Motor neuron (in vitro differentiated cells): ENCODE data around the gene SLC22A5. TPM values are rescaled to one million over a fixed set of nuclear protein-coding genes. Genes with fewer than 3 reads are reported as not detected.

ENCODE experiments used
- ATAC-seq, 8 experiments: fragments of 200-7000 bp; cut with Tn5 transposase; replicated peaks in 6 of 8; 2 replicates each; pipeline ENCODE4 v1.8.0; 2021; ENCODE audit warnings: mild to moderate bottlenecking in 8 of 8, moderate library complexity in 8 of 8
- H3K27ac ChIP-seq, 2 donors: fragments of 250-450 bp; sonication (Bioruptor Pico); 2 replicates each; pipeline ENCODE4 v1.9.0; 2021; ENCODE audit warnings: antibody characterized with exemption in 2 of 2, mild to moderate bottlenecking in 2 of 2, moderate library complexity in 1 of 2
- H3K4me1 ChIP-seq, 2 donors: fragments of 250-450 bp; sonication (Bioruptor Pico); replicated peaks in 1 of 2; 2 replicates each; pipeline ENCODE4 v1.6.1; 2021; ENCODE audit warnings: antibody characterized with exemption in 2 of 2, mild to moderate bottlenecking in 2 of 2, moderate library complexity in 1 of 2
- H3K4me3 ChIP-seq, 5 donors: fragments of 250-450 bp; sonication (Bioruptor Pico); 2 replicates each; pipeline ENCODE4 v1.9.0; 2021; ENCODE audit warnings: antibody characterized with exemption in 5 of 5, mild to moderate bottlenecking in 5 of 5, moderate library complexity in 4 of 5
- WGBS, 10 experiments: fragments of 450-650 bp; shearing (Covaris generic); methylation state at CpG; one replicate each; pipeline ENCODE4 v1.0.0; 2022; 5-methylcytosine and 5-hydroxymethylcytosine counted together
- in situ Hi-C, 9 experiments: fragments of 400-800 bp; cut with MboI; loops; one replicate each; pipeline ENCODE4 v1.15.0; 2021; ENCODE audit warnings: low sequenced_read_pairs in 9 of 9, low pct_unique_long_range_greater_than_20kb in 2 of 9; ENCODE audit not compliant: unreplicated experiment in 9 of 9
- total RNA-seq, 8 experiments: library from RNA; unstranded; fragments of 300-600 nt; gene quantifications; 2 replicates each; pipeline versions ENCODE4 v1.2.3 to v1.2.4, GENCODE V29; 2022

The SLC22A5 gene
- total RNA-seq, 8 experiments from 2014 or later: 1.1 to 7.0 (median 3.1) TPM

DNA sequence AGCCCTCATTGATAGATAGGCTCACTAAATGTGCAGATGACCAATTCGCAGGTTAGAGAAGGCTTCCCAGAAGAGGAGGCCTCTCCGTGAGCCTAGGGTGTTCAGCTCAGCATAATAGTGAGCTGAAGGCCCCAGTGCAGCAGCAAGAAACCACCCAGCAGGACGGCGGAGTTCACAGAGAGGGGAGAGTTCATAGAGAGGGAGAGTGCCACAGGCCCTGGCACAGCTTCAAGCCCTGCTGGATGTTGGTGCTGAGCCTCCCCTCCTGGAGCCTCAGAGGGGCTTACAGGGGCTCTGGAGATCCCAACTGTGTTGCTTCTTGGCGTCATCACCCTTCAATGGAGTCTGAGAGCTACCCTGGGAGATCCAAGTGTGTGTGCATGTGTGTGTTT, 2.1 kb downstream of the SLC22A5 start:
- in situ Hi-C loops: no loop called here
- H3K4me3 ChIP-seq: no peak overlapping the region
- H3K27ac ChIP-seq: no peak overlapping the region
- ATAC-seq: no peak
- H3K4me1 ChIP-seq: peaks cover 2 to 14% of the 10 kb centered on the region in 2 donors
- WGBS, 10 experiments: 63 to 100% (median 87%) methylated on average over 1 to 5 of the region's 5 CpGs; no CpG with 5 or more reads in 4 of the 10 experiments

DNA sequence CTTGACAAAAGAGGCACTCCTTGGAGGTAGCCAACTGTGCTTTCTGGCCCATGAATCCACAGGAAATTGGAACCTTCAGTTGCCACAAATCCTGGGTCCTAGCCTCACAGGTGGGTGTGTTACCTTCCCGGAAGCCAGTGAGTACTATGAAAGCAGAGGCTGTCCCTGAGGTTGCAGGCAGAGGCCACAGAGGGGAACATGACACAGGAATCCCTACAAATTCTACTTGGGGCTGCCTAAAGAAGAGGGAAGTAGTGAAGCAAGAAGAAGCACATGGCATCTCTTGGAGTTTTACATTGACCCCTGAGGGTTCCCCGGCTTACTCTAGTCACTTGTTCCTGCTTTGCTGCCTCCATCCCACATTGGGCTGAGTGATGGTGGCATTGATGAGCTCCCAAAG, 2.6 kb downstream of the SLC22A5 start:
- 71 to 100% (median 83%) methylated on average over 1 to 2 of the region's 2 CpGs; no CpG with 5 or more reads in 4 of the 10 experiments for WGBS, 10 experiments
- ATAC-seq: no peak
- Histone ChIP-seq H3K4me1 (peaks cover 2 to 14% of the 10 kb centered on the region in 2 donors), H3K4me3 (no peak overlapping the region), H3K27ac (no peak overlapping the region)
- in situ Hi-C loops: no loop called here

DNA sequence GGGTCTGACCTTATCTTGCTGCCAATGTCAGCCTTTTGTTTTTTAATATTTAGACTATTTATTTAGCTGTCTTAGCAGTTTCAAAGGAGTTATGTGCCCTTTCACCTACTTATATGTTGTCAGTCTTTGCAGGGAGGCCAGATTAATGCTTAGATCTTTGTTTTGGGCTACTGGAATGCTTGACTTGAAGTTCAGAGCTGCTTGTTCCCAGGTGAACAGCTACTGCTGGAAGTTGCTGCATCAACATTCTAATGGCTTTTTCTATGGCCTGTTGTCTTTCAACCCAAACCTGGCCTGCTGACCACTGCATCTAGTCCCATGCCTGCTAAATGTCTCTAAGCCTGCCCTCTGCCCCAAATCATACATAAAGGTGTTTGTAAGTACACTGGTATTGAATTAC, 3.0 kb downstream of the SLC22A5 start:
- in situ Hi-C loops: no loop called here
- no peak overlapping the region for H3K27ac ChIP-seq
- no peak for ATAC-seq
- no peak overlapping the region for H3K4me3 ChIP-seq
- H3K4me1 ChIP-seq: peaks cover 2 to 14% of the 10 kb centered on the region in 2 donors

DNA sequence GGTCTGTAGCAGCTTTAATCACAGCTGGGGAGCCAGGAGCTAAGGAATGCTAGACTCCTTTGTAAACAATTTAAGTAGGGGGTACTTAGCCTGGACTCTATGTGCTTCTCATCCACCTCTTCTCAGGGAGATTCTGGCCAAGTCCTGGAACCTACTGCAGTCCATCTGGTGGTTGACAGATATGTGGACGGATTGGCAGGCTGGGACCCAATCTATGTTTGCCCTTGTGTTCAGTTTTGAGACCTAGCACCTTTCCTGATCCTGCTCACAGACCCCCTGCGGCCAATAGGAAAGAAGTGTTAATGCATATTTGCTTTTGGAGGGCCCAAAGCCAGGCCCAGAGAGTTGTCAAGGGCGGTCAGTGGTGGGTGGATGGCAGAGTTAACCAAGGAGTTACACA, 6.4 kb downstream of the SLC22A5 start:
- in situ Hi-C loops: loop anchor here in 1 of 9 experiments (25.0 kb wide), 1 partner anchor 111 kb away; the partner anchor contains the start of gene IRF1
- Histone ChIP-seq H3K4me3 (no peak overlapping the region), H3K27ac (no peak overlapping the region), H3K4me1 (no peaks in the 10 kb centered on the region)
- WGBS, 10 experiments: 20 to 100% (median 82%) methylated on average over 1 to 2 of the region's 3 CpGs; no CpG with 5 or more reads in 2 of the 10 experiments
- ATAC-seq: no peak

DNA sequence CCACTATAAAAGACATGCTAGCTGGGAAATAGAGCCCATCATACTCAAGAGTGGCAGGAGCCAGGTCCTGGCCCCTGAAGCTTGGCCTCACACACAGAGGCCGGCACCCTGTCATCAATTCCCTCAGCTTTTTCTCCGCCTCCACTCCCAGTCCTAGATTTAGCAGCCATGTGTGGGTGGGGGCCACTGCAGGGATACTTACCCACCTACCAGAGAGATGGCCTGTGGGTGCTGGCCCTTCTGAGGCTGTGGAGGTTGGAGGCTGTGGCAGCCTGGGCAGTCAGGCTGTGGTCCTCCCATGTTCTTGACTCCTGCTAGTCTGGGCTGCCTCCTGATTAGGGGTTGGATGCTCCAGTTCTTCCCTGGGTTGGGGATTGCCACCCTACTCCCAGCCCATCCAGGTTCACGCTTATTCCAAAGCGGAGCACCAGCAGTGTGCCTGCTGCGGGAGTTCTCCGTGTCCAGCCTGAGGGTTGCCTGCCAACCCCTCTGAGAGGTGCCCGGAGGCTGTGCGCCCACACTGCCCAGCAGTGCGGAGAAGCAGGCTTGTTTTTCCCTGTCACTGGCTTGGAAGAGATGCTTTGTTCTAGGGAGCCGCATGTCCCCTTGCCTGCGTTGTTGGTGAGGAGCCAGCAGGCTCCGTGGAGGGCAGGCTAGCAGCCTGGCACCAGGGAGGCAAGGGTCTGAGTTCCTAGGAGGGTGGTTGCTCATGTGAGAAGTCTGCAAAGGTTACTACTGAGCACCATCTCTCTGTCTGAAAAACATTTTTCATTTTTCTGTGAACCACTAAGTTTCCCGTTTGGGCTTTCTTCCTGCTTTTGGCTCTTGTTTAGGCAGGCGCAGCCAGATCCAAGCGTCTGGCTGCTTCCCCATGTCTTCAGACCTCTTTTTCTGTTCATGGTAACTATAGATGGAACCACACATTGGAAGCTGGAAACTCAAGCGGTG, 7.5 kb downstream of the SLC22A5 start:
- in situ Hi-C loops: loop anchor here in 1 of 9 experiments (25.0 kb wide), 1 partner anchor 110 kb away; the partner anchor contains the start of gene IRF1
- Histone ChIP-seq H3K27ac (no peak overlapping the region), H3K4me1 (no peaks in the 10 kb centered on the region), H3K4me3 (no peak overlapping the region)
- ATAC-seq: no peak
- 48 to 100% (median 88%) methylated on average over 1 to 8 of the region's 16 CpGs; no CpG with 5 or more reads in 1 of the 10 experiments for WGBS, 10 experiments

DNA sequence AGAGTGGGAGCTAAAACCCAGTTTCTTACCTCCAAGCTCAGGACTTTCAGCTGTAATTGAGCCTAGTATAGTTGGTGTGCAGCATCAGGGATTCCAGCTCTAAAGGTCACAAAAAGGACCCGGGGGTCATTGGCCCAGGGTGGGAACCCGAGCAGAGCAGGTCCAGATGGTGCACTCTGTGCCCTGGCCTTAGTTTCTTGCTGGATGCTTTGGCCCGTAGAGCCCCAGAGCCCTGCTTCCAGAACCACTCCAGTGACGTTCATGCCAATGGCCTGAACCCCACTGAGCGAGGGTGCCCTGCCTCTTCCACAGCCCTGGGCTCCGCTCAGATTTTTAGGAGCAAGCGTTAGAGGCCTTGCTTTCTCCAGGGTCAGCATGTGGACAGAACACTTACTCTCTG, 8.2 kb downstream of the SLC22A5 start:
- no peaks in the 10 kb centered on the region for H3K4me1 ChIP-seq
- in situ Hi-C loops: loop anchor here in 1 of 9 experiments (25.0 kb wide), 1 partner anchor 110 kb away; the partner anchor contains the start of gene IRF1

DNA sequence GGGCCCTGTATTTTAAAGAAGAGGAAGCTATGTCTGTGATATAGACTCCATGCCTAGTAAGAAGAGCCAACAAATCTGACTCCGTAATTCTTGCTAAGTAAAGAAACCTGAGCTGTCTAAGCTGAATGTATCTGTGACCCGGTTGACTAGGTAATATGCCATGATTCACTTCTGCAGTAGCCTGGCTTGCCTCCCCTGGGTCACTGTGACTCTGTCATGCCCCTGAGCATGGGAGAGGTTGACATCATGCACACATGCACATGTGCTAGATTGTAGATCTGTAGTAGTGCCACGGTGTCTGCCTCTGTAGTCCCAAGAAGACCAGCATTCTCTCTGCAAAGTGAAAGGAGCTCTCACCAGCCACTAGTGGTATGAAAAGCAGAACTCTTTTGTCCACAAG, 9.1 kb downstream of the SLC22A5 start:
- ATAC-seq: peak; percentile 89 to 99 (median 95)
- in situ Hi-C loops: loop anchor here in 1 of 9 experiments (25.0 kb wide), 1 partner anchor 109 kb away; the partner anchor contains the start of gene IRF1
- WGBS, 10 experiments: 18 to 100% (median 76%) methylated on average over 1 to 3 of the region's 3 CpGs; no CpG with 5 or more reads in 2 of the 10 experiments
- Histone ChIP-seq H3K27ac (no peak overlapping the region), H3K4me3 (no peak overlapping the region), H3K4me1 (no peaks in the 10 kb centered on the region)

More for the DNA sequence above, 8.2 kb downstream of the SLC22A5 start:
- no peak for ATAC-seq
- Histone ChIP-seq H3K27ac (no peak overlapping the region), H3K4me3 (no peak overlapping the region)
- WGBS, 10 experiments: 40 to 79% (median 60%) methylated on average over 1 to 3 of the region's 7 CpGs; no CpG with 5 or more reads in 7 of the 10 experiments

DNA sequence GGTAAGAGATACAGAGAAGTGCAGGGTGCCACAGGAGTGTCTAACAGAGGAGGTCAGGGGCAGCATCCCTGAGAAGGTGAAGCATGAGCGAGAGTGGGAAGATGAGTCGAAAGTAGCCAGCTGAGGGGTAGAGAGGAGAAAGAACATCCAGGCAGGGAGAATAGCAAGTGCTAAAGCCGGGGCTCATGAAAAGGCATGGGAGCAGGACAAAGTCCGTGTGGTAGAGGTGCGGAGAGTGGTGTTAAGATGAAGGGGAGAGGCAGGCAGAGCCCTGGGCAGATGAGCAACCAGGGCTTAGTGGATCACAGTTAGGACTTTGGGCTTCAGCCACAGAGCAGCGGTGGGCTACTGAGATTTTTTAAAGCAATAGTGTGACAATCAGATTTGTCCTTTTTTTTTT, 10.5 kb downstream of the SLC22A5 start:
- no peaks in the 10 kb centered on the region for H3K4me1 ChIP-seq
- in situ Hi-C loops: loop anchor here in 2 of 9 experiments (10.0 to 25.0 kb wide), 2 partner anchors 107 to 125 kb away; partner anchors contain the start of gene IRF1 (in 1 of the 2)
- 63 to 97% (median 81%) methylated on average over 1 to 6 of the region's 6 CpGs for WGBS, 10 experiments
- no peak overlapping the region for H3K27ac ChIP-seq
- no peak overlapping the region for H3K4me3 ChIP-seq
- no peak for ATAC-seq

DNA sequence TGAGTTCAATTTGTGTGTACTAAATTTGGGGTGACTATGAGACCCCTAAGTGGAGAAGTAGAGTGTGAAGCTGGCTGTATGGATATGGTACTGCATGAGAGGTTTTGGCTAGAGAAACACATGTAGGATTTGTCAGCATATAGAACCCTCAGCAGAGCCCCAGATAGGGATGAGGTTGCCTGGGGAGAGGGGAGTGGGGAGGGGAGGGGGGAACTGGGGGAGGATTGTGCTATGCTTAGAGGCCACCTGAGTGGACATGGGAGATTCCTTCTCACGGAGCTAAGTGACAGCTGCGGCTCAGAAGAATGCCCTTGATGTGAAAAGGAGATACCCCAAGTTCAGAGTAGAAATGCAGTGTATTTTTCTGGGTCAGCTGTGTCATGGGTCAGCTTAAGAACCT, 11.2 kb downstream of the SLC22A5 start:
- Histone ChIP-seq H3K4me1 (no peaks in the 10 kb centered on the region), H3K27ac (no peak overlapping the region), H3K4me3 (no peak overlapping the region)
- no peak for ATAC-seq
- 100% methylated on average over 1 of the region's 2 CpGs; no CpG with 5 or more reads in 8 of the 10 experiments for WGBS, 10 experiments
- in situ Hi-C loops: loop anchor here in 2 of 9 experiments (10.0 to 25.0 kb wide), 2 partner anchors 107 to 124 kb away; partner anchors contain the start of gene IRF1 (in 1 of the 2)

DNA sequence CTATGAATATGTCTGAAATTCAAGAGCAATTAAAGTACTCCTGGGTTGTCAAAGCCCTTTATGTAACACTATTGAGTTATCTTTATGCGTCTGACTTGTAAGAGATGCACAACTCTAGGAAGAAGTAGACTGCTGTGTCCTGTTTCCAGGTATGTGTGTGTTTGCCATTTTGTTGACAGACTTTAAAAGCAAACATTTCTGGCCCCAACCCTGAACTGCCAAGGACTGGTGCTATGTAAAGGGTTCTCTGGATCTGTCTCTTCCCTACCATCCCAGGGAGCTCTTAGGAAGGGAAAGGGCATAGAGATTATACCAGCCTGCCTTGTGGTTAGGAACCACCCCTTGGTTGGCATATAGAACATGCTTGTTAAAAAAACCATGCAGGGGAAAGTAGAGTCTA, 12.1 kb downstream of the SLC22A5 start:
- in situ Hi-C loops: loop anchor here in 2 of 9 experiments (10.0 to 25.0 kb wide), 2 partner anchors 106 to 123 kb away; partner anchors contain the start of gene IRF1 (in 1 of the 2)
- Histone ChIP-seq H3K4me3 (no peak overlapping the region), H3K27ac (no peak overlapping the region), H3K4me1 (no peaks in the 10 kb centered on the region)
- WGBS, 10 experiments: 100% methylated on average over 1 of the region's 1 CpG; no CpG with 5 or more reads in 7 of the 10 experiments
- ATAC-seq: no peak

DNA sequence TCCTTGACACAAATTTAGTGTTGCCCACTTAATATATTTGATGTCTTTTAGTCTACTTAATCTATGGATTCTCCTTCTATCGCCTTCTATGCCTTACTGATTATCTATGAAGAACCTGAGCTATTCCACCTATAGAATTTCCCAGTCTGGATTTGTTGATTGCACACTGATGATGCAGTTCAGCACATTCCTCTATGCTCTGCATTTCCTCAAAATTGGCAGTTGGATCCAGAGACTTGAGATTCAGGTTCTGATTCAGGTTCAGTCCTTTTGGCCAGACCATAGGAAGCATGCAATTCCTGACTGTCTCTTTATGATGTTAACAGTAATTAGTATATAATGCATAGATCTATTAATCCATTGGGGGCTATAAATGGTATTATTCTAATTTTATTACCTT, 13.8 kb downstream of the SLC22A5 start:
- 50 to 100% (median 83%) methylated on average over 1 of the region's 1 CpG; no CpG with 5 or more reads in 2 of the 10 experiments for WGBS, 10 experiments
- in situ Hi-C loops: loop anchor here in 2 of 9 experiments (10.0 to 25.0 kb wide), 2 partner anchors 104 to 122 kb away; partner anchors contain the start of gene IRF1 (in 1 of the 2)
- Histone ChIP-seq H3K4me3 (no peak overlapping the region), H3K4me1 (peaks cover 0 to 6% of the 10 kb centered on the region in 2 donors), H3K27ac (no peak overlapping the region)
- ATAC-seq: no peak

DNA sequence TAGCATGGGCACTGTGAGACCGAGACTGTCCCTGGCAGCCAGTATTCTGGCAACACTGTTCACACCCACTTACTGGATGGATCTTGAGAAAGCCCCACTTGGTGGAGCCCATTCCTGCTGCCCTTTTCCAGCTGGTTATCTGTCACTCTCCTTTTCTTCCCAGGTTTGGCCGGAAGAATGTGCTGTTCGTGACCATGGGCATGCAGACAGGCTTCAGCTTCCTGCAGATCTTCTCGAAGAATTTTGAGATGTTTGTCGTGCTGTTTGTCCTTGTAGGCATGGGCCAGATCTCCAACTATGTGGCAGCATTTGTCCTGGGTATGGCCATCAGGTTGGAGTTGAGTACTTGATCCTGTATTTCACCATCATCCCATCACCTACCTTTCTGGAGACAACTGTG, 14.5 kb downstream of the SLC22A5 start:
- WGBS, 10 experiments: 33 to 90% (median 83%) methylated on average over 1 to 5 of the region's 5 CpGs; no CpG with 5 or more reads in 5 of the 10 experiments
- H3K4me1 ChIP-seq: peaks cover 0 to 10% of the 10 kb centered on the region in 2 donors

More for the DNA sequence above, 14.5 kb downstream of the SLC22A5 start:
- in situ Hi-C loops: loop anchor here in 2 of 9 experiments (10.0 to 25.0 kb wide), 2 partner anchors 103 to 121 kb away; partner anchors contain the start of gene IRF1 (in 1 of the 2)
- no peak for ATAC-seq
- Histone ChIP-seq H3K27ac (no peak overlapping the region), H3K4me3 (no peak overlapping the region)
